ENCODE measurements around the gene GASK1A.
"Not testable (repeated sequence)": the region's sequence is repeated elsewhere in the genome, so short reads cannot be mapped to it uniquely, and the experiment has no call there.

The GASK1A gene

DNA sequence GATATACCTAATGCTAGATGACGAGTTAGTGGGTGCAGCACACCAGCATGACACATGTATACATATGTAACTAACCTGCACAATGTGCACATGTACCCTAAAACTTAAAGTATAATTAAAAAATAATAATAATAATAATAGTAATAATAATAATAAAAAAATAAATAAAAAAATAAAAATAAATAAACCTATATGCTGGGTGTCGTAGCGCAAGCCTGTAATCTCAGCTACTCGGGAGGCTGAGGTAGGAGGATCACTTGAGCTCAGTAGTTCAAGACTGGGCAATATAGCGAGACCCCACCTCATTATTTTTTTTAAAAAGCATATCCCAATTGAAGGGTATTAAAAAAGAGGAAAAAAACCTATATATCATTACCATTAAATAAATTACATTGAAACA, 91.6 kb downstream of the GASK1A start:
- not testable (repeated sequence) for DNase-seq

DNA sequence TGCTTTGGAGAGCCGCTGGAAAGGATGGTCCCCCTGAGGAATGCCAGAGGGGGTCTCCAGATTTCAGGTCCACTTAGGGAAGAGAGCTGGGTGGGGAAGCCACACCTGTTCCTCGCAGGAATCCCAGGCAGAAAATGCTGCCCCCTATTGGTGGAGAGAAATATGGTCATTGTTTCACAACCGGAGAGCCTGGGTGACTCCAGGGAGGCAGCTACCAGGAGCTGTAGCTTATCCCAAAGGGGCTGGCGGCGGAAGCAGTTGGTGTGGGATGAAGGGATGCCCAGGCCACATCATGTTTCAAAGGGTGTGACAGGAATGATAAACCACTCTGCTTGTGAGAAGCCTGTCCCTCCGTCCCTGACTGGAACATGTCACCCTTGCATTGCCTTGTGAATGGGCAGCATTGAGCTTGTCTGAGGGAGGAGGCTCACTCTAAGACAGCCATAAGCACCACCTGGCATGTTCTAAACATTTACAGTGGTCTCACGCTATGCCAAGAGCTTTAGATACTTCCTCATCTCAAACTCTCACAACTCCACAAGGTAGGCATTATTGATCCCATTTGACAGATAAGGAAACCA, 92.3 kb downstream of the GASK1A start:
- DNase-seq = peak; percentile 14 to 30

- no peak for DNase-seq
Measured at GRCh38 chr3:43072361-43072760, 93.2 kb downstream of the GASK1A start.

- DNase-seq = no peak
Measured at GRCh38 chr3:43073116-43073835, 94.2 kb downstream of the GASK1A start.

- no peak for DNase-seq
Measured at GRCh38 chr3:43073836-43074220, 94.7 kb downstream of the GASK1A start.

DNA sequence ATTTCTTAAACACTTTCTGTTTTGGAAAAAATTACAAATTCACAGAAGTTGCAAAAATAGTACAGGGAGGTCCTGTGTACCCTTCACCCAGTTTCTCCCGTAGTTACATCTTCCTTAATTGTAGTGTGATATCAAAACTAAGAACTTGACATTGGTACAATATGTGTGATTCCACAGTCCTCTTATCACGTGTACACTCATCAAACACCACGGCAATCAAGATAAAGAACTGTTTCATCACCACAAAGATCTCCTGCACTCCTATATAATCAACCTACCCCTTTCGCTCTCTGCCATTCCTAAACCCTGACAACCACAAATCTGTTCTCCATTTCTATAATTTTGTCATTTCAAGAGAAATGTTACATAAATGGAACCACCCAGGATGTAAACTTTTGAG, 95.4 kb downstream of the GASK1A start:
- no peak for DNase-seq

- DNase-seq = no peak
Measured at GRCh38 chr3:43074901-43075689, 96.0 kb downstream of the GASK1A start.

DNA sequence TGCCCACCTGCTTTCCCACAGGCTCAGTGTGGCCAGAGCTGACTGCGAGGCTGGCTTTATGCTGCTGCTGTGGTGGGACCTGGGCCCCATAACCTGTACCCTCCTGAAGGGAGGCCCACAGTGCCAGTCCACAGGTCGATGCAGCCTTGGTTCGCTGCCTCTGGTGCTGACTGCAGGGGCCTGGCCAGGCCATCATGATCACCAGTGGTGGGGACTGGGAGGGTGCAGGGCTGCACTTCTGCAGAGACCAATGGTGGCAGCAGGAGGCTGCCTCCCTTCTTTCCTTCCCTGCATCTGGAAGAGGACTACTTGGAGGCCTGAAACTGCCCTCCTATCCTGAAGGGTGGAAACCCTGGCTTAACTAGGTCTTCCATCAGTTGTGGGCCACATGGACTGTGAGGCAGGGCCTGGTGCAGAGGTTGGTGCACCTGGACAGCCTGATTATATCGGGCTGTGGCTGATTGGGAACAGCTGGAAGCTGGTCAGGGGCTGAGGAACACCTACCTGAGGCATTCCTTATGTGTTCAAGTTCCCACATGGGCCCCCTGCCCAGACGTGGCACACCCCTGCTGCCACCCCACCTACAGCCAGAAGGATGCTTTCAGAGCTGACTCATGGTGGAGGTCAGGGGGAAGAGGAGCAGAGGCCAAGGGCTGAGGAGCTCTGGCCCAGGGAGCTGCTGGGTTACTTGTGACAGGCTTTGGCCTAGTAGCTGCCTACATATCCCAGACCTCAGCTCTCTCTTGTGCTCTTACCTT, 97.0 kb downstream of the GASK1A start:
- no peak for DNase-seq

- no peak for DNase-seq
Measured at GRCh38 chr3:43076857-43077256, 97.7 kb downstream of the GASK1A start.

DNA sequence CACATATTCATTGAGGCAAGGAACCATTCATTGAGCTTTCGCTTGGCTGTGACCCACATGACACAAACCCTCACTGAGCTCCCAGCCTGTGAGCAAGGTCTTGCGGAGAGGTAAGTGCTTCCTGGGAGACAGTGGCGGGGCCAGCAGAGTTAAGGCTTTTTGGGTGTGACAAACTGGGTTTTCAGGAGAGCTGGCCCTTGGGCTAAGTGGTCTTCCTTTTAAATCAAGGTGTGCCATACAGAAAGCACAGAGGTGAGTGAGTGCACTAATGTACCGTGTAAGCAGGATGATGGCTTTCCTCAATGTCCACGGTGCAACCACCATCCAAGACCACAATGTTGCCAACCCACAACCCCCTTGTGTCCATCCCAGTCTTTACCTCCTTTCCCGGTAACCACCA, 98.2 kb downstream of the GASK1A start:
- DNase-seq = no peak

GRCh38 chr3:43077707-43078106, 98.6 kb downstream of the GASK1A start:
- no peak for DNase-seq

DNA sequence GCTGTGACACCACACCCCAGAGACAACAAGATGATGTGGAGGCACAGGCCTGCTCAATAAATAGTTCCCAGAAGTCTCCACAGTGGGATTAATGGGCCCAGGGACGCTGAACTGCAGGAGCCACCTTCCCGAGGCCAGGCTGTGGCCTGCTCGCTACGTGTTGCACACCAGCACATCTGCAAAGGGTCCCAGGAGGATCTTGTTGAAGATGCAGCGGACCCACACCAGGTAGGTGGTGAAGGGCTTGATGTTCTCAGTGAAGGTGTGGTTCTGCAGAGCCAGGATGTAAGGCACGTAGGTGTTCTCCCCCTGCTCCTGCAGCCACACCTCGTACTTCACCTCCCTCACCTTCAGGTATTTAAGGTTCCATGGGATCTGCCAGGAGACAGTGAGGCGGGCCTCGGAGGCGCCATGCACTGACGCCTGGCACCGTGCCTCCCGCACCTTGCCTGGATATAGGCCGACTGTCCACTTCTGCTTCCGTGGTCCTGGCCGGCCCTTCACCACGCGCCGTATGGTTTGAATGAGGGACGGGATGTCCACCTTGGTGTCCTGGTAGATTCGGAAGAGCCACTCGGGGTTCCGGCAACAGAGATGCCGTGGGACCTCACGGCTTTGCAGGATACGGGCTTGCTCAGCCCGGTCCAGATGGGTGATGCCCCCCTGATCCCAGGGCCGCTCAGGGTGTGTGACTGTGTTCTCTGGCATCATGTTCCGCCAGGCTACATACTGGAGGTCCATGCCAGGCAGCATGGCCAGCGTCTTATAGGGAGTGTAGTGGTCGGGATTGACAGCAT, 100.6 kb downstream of the GASK1A start:
- no peak for DNase-seq

- DNase-seq = no peak
Measured at GRCh38 chr3:43080726-43081568, 101.8 kb downstream of the GASK1A start.

- DNase-seq = no peak
Measured at GRCh38 chr3:43081796-43082195, 102.7 kb downstream of the GASK1A start.

DNA sequence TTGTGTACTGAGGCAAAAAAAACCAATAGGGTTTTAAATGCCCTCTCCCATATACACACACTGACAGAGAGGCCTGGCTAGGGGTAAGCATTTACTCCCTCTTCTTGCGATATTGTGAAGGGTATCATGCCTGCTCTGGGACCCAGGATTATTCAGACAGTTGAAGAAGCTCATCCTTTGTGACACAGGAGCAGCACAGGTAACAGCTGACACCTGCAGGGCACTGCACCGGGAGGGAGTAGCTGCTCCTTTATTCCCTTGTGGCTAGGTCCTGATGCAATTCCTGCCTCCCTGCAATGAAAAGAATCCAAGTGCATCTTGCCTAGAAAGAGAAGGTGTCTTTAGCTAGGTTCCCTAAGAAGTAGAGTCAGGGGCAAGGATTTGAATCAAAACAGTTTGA, 103.3 kb downstream of the GASK1A start:
- no peak for DNase-seq

- DNase-seq = no peak
Measured at GRCh38 chr3:43086460-43087165, 107.5 kb downstream of the GASK1A start.

DNA sequence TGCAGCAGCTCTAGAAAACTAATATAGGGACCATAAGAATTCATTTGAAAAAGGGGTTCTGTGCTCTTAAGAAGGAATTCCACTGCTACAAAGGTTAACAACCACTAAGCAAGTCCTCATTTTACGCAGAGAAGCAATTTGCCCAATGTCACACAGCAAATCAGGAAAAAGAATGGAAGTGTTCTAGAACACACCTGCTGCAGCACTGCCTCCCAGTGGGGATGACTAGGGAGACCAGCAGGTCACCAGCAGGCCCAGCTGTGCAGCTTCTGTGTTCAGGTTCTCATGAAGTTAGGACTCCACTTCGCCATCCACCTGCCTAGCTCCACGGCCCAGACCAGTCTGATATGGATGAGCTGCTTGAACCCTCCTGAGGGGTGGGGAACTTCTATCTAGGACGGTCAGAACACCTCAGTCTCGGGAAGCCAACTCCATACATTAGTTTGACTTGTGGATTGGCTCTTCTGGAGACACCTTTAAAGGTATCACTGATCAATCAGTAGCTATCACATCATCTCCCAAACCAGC, 108.2 kb downstream of the GASK1A start:
- DNase-seq = no peak

DNA sequence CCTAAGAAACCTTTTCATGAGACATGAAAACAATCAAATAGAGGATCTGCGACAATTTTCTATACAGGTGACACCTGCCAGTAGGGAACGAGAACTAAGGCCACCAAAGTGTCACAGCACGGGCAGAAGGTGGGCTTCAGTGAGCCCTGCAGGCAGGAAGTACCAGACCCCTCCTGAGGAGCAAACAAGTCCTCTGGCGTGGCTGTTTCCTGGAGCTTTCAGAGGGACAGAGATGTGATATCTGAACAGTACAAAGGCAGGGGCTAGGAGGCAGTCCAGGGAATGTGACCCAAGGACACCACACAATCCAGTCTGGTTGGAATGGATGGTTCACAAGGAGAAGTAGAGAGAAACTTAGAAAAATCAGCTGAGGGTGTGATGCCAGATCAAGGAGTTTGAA, 110.0 kb downstream of the GASK1A start:
- DNase-seq = no peak

GRCh38 chr3:43090238-43090637, 111.1 kb downstream of the GASK1A start:
- DNase-seq = no peak

GRCh38 chr3:43091481-43091880, 112.4 kb downstream of the GASK1A start:
- DNase-seq = no peak

DNA sequence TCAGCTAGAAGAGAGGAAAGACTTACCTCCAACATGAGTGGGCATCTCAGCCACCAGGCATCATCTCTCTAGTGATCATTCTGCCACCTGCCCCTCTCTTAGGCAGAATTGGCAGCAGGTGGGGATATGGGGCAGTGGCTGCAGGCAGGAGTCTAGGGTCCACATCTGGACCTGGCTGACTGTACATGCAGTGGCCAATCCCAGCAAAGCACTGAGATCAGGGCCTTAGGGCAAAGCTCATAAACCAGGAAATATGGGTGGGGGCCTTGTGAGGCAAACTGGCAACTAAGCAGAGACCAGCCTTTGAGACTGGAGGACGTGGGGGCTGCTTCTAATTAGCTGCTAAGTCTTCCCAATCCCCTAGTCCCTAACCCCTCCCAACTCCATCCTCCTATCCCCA, 113.9 kb downstream of the GASK1A start:
- DNase-seq = no peak

All from stimulated activated CD4-positive, alpha-beta T cell treated with anti-CD3 and anti-CD28 coated beads, Interleukin-2, amount 100 ng/mL, for 48 hours (primary cell).